GM10248 (cell line): ENCODE data around the gene MUC6.

ENCODE experiments used
- CTCF ChIA-PET: fragments of 300-600 bp; sonication (Branson Sonifier 250); formaldehyde crosslinking; extraction: SDS; loops from one replicate; lab custom pipeline; 2021; ENCODE audit warnings: antibody characterized with exemption; lab: Yijun Ruan, JAX
- POLR2A ChIA-PET: fragments of 350-650 bp; sonication (Branson Sonifier 250); formaldehyde crosslinking; extraction: SDS; loops from one replicate; lab custom pipeline; 2020; ENCODE audit warnings: antibody characterized with exemption; lab: Yijun Ruan, JAX
- DNase-seq: peaks from one replicate; pipeline ENCODE4 v3.0.0; 2012; ENCODE audit errors: extremely low spot score
- TF ChIP-seq, protein P1 (sequence below): IDR thresholded peaks from 2 replicates; pipeline ENCODE4 v1.5.1; 2012; ENCODE audit warnings: mild to moderate bottlenecking, low read depth; ENCODE audit errors: extremely low read depth, missing control alignments, control extremely low read depth

MUC6 gene

DNA sequence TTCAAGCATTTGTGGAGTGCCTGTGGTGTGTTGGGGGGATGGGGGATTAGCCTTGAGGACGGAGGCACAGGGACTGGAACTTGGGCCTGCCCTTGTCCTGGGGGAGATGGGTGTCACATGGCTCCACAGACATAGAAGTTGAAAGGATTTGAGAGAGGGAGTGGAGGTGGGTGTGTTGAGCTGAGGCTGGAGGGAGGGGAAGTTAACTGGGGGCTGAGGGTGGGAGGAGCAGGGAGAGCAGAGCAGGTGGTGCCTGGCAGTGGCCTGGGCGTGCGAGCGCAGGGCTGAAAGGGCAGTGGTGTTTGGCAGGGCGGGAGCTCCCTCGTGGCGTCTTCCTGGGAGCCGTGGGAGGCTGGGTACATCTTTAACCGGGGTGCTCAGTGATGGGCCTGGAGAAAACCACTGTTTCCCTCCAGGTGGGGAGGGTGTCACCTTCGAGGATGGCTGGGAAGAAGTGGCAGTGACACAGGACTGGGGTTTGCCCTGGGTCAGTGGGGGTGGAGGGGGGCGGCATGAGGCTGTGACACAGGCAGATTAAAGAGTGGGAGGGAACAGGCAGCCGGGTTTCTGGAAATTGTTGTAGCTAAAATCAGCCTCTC lies 65.3 kb downstream of the MUC6 start:
- DNase-seq, result no peak
- ChIA-PET POLR2A (no interaction called here), CTCF (interaction anchor here (1.1 to 1.7 kb wide), 2 partner anchors 16 to 123 kb away, joined by 3 read pairs; no protein-coding TSS in a partner anchor)
- TF ChIP-seq, protein P1, sequence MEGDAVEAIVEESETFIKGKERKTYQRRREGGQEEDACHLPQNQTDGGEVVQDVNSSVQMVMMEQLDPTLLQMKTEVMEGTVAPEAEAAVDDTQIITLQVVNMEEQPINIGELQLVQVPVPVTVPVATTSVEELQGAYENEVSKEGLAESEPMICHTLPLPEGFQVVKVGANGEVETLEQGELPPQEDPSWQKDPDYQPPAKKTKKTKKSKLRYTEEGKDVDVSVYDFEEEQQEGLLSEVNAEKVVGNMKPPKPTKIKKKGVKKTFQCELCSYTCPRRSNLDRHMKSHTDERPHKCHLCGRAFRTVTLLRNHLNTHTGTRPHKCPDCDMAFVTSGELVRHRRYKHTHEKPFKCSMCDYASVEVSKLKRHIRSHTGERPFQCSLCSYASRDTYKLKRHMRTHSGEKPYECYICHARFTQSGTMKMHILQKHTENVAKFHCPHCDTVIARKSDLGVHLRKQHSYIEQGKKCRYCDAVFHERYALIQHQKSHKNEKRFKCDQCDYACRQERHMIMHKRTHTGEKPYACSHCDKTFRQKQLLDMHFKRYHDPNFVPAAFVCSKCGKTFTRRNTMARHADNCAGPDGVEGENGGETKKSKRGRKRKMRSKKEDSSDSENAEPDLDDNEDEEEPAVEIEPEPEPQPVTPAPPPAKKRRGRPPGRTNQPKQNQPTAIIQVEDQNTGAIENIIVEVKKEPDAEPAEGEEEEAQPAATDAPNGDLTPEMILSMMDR, result no peak

DNA sequence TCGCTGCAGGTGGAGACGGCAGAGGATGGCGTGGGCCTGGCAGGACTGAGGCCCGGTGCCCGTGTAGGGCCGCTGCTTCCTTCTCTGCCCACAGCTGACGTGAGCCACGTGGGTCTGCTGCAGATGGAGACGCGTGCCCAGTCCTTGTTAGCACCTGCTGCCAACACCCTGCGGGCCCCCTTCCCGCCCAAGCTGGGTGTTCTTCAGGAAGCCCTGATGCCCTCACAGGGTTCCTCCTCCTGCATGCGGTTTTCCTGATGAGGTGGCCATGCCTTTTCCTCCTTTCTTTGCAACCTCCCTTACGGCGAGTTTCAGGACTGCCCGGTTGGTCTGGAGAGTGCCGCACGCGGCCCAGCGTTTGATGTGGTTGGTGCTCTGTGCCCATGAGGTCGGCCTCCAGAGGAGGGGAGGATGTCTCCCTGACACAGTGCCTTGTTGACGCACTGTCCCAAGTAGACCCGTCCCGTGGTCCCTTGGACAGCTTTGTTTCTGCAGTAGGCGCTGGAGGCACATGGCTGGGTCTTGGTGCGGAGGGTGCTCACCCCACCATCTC lies 66.1 kb downstream of the MUC6 start:
- no peak for DNase-seq
- ChIA-PET CTCF (interaction anchor here (1.1 kb wide), 1 partner anchor 122 kb away, joined by 3 read pairs; no protein-coding TSS in a partner anchor), POLR2A (no interaction called here)
- TF ChIP-seq, protein P1, result no peak

DNA sequence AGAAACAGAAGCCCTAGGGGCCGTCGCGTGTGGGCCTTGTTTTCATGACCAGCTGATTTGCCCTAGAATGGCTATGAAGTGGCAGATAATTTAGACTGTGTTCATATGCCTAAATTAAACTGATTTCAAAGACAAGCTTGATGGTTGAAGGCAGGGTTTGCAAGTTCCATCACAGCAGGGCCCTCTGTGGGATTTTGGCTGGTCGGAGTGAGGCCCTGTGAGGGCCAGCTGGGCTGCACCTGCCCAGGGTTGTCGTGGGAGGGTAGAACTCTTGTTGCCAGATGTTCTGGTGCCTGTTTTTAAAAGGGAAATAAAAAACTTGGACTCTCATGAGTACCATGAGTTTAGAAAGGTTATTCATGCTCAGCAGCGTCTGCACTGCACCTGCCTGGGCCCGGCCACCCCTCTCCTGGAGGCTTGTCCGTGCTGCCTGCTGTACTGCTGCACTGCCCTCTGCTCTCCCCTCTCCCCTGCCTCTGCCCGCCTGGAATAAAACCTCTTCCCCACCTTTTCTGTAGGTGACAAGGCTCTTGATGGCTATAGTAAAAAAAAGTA lies 66.8 kb downstream of the MUC6 start:
- ChIA-PET POLR2A (no interaction called here), CTCF (interaction anchor here (1.5 kb wide), 1 partner anchor 45 kb away, joined by 3 read pairs; the partner anchor contains the start of gene AP2A2)
- TF ChIP-seq, protein P1, result no peak
- no peak for DNase-seq

DNA sequence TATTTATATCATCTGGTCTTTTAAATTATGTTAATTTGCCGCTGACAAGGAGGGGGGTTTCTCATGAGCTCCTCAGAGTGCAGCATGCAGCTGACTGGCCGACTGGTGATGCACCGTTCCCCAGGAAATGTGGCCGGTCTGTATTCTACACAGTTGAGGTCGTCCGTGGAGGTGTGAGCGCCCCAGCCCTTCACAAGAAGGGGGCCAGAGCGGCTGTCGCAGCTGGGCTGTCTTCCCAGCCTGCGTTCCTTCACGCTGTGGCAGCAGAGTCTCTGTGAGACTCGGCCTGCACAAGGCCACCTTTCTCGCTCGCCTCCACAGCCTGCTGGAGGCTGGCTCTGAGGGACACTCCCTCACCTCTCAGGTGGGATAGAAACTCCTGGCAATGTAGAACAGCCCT lies 67.7 kb downstream of the MUC6 start:
- TF ChIP-seq, protein P1, result no peak
- ChIA-PET CTCF (interaction anchor here (1.2 to 1.5 kb wide), 2 partner anchors 16 to 44 kb away, joined by 3 read pairs; partner anchors contain the start of gene AP2A2), POLR2A (no interaction called here)
- no peak for DNase-seq

DNA sequence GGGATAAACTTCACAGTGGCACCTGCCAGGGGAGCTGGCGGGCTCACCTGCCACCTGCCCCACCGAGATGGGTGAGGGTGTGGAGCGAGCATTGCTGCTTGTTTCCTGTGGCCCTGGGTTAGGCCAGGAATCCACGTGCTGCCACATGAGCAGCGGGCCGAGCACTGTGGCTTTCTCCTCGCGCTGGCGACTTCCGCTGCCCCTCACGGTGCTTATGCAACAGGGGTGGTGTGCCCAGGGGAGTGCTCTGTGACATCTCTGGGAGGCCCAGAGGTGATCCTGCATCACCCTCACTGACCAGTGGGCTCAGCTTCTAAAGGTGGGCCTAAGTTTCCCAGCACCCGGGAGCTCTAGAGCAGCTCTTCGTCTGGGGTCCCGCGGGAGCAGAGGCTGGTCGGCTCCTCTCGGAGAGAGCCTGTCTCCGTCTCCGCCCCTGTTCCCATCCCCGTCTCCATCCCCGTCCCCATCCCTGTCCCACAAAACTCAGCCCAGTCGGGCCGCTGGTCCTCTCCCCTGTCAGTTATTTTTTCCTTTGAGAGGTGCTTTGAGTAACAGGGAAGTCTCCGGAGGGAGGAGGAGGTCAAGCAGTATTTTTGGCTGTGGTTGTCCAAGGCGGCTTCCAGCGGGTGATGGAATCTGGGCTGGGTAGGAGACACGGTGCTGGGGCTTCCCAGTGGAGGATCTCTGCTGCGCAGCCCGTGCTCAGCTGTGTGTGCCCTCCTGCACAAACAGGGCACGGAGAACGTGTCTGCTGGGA lies 68.3 kb downstream of the MUC6 start:
- ChIA-PET CTCF (interaction anchor here (0.7 to 1.2 kb wide), 2 partner anchors 17 to 24 kb away, joined by 3 read pairs; no protein-coding TSS in a partner anchor), POLR2A (no interaction called here)
- no peak for DNase-seq
- TF ChIP-seq, protein P1, result no peak

DNA sequence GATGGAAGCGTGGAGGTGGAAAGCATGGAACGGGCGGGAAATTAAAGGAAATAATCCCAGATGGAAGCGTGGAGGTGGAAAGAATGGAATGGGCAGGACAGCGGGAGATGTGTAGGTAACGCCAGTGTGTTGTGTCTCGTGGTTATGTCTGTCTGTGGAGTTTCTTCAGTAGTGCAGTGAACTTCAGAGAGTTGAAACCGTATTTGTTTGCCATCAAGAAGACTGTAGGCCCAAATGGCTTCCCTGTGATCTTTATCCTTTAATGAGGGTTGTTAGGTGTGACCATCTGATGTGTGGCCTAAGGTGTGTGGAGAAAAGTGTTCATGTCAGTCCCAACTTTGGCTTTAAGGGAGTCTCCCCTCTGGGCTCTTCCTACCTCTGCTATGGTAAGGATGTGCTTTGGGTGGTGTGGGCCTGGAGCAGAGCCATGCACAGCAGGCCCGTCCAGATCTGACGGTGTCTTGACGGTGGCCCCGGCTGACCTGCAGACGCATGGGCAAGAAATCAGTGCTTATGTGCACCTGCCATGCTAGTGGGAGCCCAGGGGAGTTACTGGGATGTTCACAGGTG lies 71.2 kb downstream of the MUC6 start:
- POLR2A ChIA-PET, result no interaction called here
- CTCF ChIA-PET, result no interaction called here
- TF ChIP-seq, protein P1, result no peak
- no peak for DNase-seq
